Thoracic aorta (tissue), 2 donors: ENCODE measurements around the gene SOX5. TPM values are rescaled to one million over a fixed set of nuclear protein-coding genes. Genes with fewer than 3 reads are reported as not detected.
"Not testable (repeated sequence)": the region's sequence is repeated elsewhere in the genome, so short reads cannot be mapped to it uniquely, and the experiment has no call there.

Experiments
- ATAC-seq: fragments of 150-250 bp; one replicate; pipeline ENCODE4 v1.8.0; 2017; ENCODE audit warnings: low read depth; ENCODE audit not compliant: insufficient number of reproducible peaks, low FRiP score
- DNase-seq: peaks from one replicate; pipeline ENCODE4 v3.0.0-alpha.2; 2020; ENCODE audit warnings: low spot score
- H3K27ac ChIP-seq, 2 donors: fragments of 200-600 bp; sonication (generic); 1 replicate in 1 of 2; 2 replicates in 1 of 2; pipeline ENCODE4 v1.5.1; 2016; ENCODE audit warnings: mild to moderate bottlenecking in 2 of 2, moderate library complexity in 2 of 2
- H3K27me3 ChIP-seq: fragments of 200-600 bp; sonication (generic); replicated peaks from 2 replicates; pipeline ENCODE4 v1.6.0; 2016; ENCODE audit warnings: mild to moderate bottlenecking; ENCODE audit not compliant: insufficient read depth
- H3K36me3 ChIP-seq: fragments of 200-600 bp; sonication (generic); one replicate; pipeline ENCODE4 v1.5.1; 2016
- H3K4me1 ChIP-seq, 2 donors: fragments of 200-600 bp; sonication (generic); 1 replicate in 1 of 2; 2 replicates in 1 of 2; pipeline versions ENCODE4 v1.5.1 to v1.6.0; 2016; ENCODE audit warnings: low read depth in 2 of 2, mild to moderate bottlenecking in 1 of 2; ENCODE audit not compliant: control insufficient read depth in 1 of 2
- H3K4me3 ChIP-seq: fragments of 200-600 bp; sonication (generic); 2 replicates; pipeline ENCODE4 v1.5.1; 2016; ENCODE audit warnings: mild to moderate bottlenecking
- H3K9me3 ChIP-seq: fragments of 200-600 bp; sonication (generic); 2 replicates; pipeline ENCODE4 v1.5.1; 2016
- CTCF ChIP-seq: fragments of 200-600 bp; sonication (generic); IDR thresholded peaks from one replicate; pipeline ENCODE4 v1.5.1; 2019; ENCODE audit warnings: antibody characterized with exemption
- total RNA-seq, 2 donors: library from RNA; depleted of rRNA; stranded (reverse); fragments of >200 nt; gene quantifications; one replicate each; pipeline versions ENCODE4 v1.1.0 to v1.2.3, GENCODE V29; 2016

Gene SOX5
- total RNA-seq, 2 donors from 2014 or later = 36.8 to 37.0 TPM

- ATAC-seq = no peak
- no peak for DNase-seq
- peaks cover 12% of the 10 kb centered on the region in 2 donors for H3K4me1 ChIP-seq
- no peak overlapping the region for H3K27ac ChIP-seq
- H3K36me3 ChIP-seq = no peaks in the 10 kb centered on the region
- no peak overlapping the region for H3K4me3 ChIP-seq
- no peaks in the 10 kb centered on the region for H3K9me3 ChIP-seq
- no peak for TF ChIP-seq CTCF
- H3K27me3 ChIP-seq = no peaks in the 10 kb centered on the region
Measured at GRCh38 chr12:23729359-23729758, 220.1 kb downstream of the SOX5 start.

- peaks cover 12% of the 10 kb centered on the region in 2 donors for H3K4me1 ChIP-seq
- no peaks in the 10 kb centered on the region for H3K36me3 ChIP-seq
- DNase-seq = no peak
- no peak for TF ChIP-seq CTCF
- no peaks in the 10 kb centered on the region for H3K27me3 ChIP-seq
- H3K27ac ChIP-seq = no peak overlapping the region
- ATAC-seq = no peak
- H3K4me3 ChIP-seq = no peak overlapping the region
- H3K9me3 ChIP-seq = no peaks in the 10 kb centered on the region
Measured at GRCh38 chr12:23726646-23727045, 222.8 kb downstream of the SOX5 start.

- Histone ChIP-seq H3K27me3 (no peaks in the 10 kb centered on the region), H3K4me3 (no peak overlapping the region), H3K36me3 (no peaks in the 10 kb centered on the region), H3K4me1 (peaks cover 0 to 4% of the 10 kb centered on the region in 2 donors), H3K9me3 (no peaks in the 10 kb centered on the region), H3K27ac (no peak overlapping the region)
- DNase-seq = no peak
- ATAC-seq = no peak
- TF ChIP-seq CTCF = no peak
Measured at GRCh38 chr12:23722655-23723054, 226.8 kb downstream of the SOX5 start.

GRCh38 chr12:23721268-23721667, 228.2 kb downstream of the SOX5 start:
- H3K9me3 ChIP-seq = no peaks in the 10 kb centered on the region
- H3K27me3 ChIP-seq = no peaks in the 10 kb centered on the region
- H3K4me3 ChIP-seq = no peak overlapping the region
- TF ChIP-seq CTCF = no peak
- H3K27ac ChIP-seq = no peak overlapping the region
- DNase-seq = no peak
- H3K36me3 ChIP-seq = no peaks in the 10 kb centered on the region
- ATAC-seq = no peak
- H3K4me1 ChIP-seq = peaks cover 0 to 8% of the 10 kb centered on the region in 2 donors

- no peaks in the 10 kb centered on the region for H3K9me3 ChIP-seq
- no peak for TF ChIP-seq CTCF
- H3K36me3 ChIP-seq = no peaks in the 10 kb centered on the region
- H3K27me3 ChIP-seq = no peaks in the 10 kb centered on the region
- no peak overlapping the region for H3K4me3 ChIP-seq
- no peak for ATAC-seq
- no peak overlapping the region for H3K27ac ChIP-seq
- DNase-seq = no peak
- peaks cover 0 to 8% of the 10 kb centered on the region in 2 donors for H3K4me1 ChIP-seq
Measured at GRCh38 chr12:23719493-23719892, 230.0 kb downstream of the SOX5 start.

GRCh38 chr12:23710361-23710760, 239.1 kb downstream of the SOX5 start:
- H3K4me3 ChIP-seq, H3K27me3 ChIP-seq, H3K9me3 ChIP-seq, ATAC-seq, H3K4me1 ChIP-seq, H3K36me3 ChIP-seq, H3K27ac ChIP-seq, DNase-seq: not testable (repeated sequence)
